HG03457 (cell line): ENCODE results near the gene TSEN15.

Experiments used
- ATAC-seq: cut with Tn5 transposase; IDR thresholded peaks from one replicate; pipeline ENCODE4 v1.9.1; 2021; ENCODE audit warnings: moderate number of reproducible peaks; ENCODE audit not compliant: unreplicated experiment

Gene TSEN15

DNA sequence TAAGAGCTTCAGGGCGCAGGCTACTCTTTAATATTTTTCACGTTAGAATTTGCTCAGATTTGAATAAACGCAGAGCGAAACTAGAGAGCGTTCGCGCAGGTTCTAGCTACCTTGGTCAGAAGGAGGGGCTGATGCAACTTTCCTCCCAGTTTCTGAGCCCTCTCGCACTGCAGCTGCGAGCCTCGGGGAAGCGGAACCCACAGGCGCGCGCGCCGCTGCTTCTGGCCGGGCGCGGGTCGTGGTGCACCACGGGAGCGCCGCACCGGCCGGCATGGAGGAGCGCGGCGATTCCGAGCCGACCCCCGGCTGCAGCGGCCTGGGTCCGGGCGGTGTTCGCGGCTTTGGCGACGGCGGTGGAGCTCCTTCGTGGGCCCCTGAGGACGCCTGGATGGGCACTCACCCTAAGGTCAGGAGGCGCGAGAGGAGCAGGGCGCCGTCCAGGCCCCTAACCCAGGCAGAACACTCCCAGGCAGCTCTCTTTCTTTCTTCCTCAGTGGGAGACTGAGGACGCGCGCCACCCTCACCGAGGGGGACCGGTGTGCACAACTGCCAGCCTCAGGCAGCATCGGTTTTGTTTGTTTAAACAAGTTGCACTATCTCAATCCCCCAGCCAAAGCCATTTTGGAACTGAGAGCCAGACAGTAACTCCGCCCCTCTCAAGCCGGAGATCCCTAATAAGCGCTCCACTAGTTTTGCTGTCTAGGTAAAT is at the start of gene TSEN15:
Gene TSEN15, plus strand, starts transcription at position 246 of the 709 bp plus-strand sequence. Its CDS starts 26 bp downstream, at position 272.
- ATAC-seq = peak; percentile 94

DNA sequence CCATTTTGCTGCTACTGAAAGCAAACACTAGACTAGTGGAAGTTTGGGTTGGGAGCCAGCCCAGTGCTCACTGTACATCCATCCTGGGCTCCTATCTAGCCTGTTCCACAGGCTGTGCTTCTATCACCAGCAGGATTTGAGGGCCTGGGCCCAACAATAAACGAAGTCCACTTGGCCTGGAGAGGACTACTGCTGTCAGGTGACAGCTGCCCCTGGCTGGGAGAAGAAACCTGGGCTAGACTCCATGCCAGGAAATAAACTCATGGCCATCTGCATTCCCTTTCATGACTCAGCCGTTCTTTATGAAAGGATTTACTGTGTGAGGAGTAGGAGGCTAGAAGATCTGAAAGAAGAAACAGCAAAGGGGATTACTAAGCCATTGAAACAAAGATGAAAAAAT is 49.5 kb upstream of the TSEN15 start:
- ATAC-seq = no peak

GRCh38 chr1:184004935-184005334 is 46.6 kb upstream of the TSEN15 start:
- ATAC-seq = no peak

- ATAC-seq = no peak
These were observed 46.0 kb upstream of the TSEN15 start for GRCh38 chr1:184005506-184005905.

DNA sequence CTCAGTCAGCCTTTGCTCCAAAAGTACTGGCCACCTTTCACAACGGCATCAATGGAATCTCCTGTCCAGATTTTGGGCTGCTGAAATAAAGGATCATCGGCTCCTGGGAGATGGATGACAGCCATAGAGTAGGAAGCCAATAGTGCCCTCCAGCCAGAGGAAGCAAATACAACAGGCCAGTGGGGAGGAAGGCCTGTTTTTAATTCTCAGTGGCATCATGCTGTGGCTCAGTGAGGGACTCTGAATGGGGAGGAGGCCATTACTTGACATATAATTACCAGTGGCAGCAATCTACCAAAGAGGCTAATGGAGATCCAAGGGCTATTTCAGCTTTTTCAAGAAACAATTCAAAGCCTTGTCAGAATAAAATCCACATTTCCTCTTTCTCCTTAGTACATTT is 40.7 kb upstream of the TSEN15 start:
- no peak for ATAC-seq

DNA sequence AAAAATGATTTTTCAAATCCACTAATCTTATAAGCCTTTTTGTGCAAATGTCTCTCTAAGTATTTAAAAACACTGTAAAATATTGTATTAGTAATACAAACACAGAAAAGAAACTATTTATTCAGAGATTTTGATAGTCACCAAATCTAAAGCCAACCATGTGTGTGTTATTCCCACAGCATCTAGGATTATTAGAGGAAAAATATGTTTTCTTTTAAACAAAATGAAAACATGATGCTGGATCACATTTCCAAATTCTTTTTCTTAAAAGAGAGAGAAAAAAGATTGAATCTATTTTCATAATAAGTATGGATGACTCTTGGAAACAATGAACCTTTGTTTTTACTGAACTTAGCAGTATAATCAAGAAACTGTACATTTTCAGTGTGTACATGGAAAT is 39.3 kb upstream of the TSEN15 start:
- no peak for ATAC-seq

GRCh38 chr1:184014271-184014670 is 37.3 kb upstream of the TSEN15 start:
- no peak for ATAC-seq

- no peak for ATAC-seq
These were observed 35.4 kb upstream of the TSEN15 start for GRCh38 chr1:184016169-184016568.

DNA sequence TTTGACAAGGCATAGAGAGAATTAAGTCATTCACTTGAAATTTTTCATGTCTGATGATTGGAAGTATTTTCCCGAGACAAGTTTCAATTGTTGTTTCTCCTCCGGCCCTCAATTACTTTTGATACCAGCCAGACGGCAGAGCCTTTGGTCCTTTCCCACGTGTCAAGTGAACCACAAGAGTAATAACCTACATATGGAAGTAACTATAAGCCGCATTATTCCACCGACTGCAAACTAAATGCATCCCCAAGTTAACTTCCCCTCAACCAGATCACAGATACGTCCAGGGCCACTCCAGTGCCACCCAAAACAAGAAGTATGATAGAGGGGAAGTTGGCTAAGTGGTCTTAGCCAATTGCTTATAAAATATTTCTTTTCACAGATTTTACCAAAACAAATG is 34.2 kb upstream of the TSEN15 start:
- no peak for ATAC-seq

- ATAC-seq = no peak
These were observed 32.9 kb upstream of the TSEN15 start for GRCh38 chr1:184018622-184019021.

DNA sequence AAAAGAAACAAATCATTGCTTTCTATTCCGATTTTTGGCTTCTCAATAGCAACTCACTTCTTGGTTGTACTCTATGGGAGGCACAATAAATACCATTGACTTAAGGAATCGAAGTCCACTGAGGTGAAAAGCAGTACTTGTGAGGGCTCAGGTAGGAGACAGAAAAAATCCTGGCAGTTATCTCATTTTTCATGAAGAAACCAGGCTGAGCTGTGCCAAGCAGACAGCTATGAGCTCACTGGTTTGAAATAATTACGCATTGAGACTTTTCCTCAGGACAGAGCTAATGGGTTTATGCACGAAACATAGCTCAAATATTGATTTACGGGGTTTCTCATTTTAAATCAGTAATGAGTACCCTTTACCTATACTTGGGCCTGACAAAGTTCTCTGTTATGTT is 32.5 kb upstream of the TSEN15 start:
- no peak for ATAC-seq

- ATAC-seq = no peak
These were observed 32.0 kb upstream of the TSEN15 start for GRCh38 chr1:184019506-184019905.

DNA sequence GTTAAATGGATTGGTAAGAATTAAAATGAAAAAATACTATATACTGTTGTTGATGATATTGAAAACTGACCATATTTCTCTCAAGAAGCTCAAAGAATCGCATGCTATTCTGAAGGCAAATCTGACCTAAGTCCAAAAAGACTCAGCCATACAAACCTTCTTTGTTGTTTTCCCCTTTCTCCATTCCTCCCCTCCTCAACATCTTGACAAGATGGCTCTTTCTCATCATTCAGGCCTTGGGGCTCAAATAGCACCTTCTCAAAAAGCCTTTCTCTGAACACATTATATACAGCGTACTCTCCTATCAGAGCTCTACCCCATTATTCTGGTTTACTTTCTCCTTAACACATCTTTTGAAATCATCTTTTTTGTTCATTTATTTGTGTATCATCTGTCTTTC is 31.2 kb upstream of the TSEN15 start:
- no peak for ATAC-seq

- ATAC-seq = no peak
These were observed 30.7 kb upstream of the TSEN15 start for GRCh38 chr1:184020855-184021254.

- no peak for ATAC-seq
These were observed 29.8 kb upstream of the TSEN15 start for GRCh38 chr1:184021728-184022127.

DNA sequence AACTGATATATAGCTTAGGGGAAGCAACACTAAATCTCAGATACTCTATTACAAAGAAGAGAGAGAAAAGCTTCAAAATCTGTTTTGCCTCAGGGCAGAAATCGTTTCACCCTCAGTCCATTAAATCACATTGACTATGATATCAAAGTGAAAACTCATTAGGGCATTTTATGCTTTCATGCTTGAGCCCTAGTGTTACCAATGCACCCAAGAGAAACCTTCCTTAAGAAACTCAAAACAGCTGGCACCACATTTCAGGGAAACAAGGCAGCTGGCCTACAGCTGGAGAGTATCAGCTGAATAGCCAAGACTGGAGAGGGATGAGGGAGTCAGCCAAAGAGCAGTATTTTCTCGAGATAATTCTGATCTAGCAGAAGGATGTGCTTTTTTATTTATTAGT is 28.9 kb upstream of the TSEN15 start:
- ATAC-seq = no peak

GRCh38 chr1:184023171-184023570 is 28.4 kb upstream of the TSEN15 start:
- no peak for ATAC-seq

DNA sequence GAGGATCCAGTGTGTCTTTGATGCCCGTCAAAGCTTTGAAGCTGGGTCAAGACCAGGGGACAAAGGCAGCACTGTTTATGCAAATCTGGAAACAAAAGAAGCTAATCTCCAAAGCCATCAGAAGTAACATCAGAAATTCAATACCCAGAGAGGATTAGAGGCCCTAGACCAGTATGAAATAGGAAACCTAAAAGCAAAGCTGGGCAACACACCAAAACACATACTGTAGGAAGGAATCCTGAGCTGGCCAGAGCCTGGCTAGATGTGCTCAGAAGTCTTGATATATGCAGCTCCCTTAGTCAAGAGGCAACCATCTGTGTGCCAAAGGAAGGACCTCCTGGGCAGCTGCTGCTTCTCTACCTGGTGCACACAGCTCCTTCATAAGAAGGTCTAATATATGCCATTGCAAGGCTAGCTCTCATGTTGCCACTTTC is 26.3 kb upstream of the TSEN15 start:
- ATAC-seq = no peak

DNA sequence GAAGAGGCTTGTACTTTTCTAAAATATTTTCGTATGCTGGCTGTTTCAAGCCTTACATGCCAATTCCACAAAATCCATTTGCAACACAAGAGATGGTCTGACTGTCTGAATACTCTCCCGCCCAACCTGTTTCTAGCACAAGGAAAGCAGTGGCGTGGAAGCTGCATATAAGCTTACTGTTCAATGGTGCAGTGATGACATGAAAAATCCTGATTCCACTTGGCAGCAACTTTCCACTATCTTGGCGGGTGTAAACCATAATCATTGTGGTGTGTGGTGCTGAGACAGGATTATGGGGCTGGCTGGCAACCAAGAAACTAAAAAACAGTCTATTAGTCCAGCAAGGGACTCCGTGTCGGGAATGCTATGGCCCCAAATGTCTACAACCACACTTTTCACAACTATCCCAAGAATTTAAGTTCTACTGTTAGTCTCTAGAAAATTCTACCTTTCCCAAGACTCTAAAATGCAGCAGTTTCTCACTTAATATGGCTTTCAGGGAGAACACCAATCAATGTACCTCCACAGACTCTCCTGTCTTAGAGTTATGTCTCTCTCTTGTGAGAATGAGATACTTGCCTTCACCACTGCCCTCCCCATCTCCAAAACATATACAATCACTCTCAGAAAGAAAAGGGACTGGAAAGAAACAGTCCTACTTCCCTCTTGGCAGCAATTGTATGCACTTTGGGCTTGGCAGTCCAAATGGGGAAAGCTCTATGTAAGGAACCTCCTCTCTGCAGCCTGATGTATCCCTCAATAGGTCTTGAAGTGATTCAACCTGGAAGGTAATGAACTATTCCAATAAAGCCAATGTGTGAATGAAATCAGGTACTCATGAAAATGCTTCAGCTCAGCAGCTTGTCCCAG is 23.5 kb upstream of the TSEN15 start:
- no peak for ATAC-seq

DNA sequence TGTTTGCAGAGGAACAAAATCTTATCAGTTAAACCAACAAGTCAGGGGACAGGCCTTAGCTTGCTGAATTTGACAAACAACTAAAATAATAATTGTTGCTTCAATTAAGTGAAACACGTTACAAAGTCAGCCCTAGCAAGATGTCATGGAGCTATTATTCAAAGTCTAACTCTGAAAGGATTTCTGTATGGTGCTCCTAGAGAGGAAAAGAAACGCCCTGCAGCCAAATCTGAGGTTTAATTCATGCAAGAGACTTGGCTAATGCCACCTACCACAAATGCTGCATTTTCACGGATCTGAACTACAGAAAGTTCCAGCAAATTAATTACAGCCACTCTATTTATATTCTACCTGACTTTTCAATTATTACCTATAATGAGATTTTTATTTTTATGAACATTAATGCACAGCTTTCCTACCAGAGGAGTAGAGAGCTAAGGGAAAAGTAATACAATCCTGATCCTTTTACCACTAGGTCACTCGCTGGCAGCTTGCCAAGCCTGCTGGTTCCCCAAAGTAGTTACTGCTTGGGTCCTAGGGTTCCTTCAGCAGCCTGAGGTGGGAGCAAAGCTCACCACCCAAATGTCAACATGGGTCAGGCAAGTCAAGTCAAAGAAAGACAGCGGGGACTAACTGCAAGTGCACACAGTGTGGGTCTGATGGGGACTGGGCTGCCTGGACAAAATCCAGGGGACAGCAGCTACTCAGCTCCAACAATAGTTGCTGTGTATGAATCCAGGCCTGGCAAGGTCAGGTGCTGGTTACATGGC is 22.5 kb upstream of the TSEN15 start:
- no peak for ATAC-seq

DNA sequence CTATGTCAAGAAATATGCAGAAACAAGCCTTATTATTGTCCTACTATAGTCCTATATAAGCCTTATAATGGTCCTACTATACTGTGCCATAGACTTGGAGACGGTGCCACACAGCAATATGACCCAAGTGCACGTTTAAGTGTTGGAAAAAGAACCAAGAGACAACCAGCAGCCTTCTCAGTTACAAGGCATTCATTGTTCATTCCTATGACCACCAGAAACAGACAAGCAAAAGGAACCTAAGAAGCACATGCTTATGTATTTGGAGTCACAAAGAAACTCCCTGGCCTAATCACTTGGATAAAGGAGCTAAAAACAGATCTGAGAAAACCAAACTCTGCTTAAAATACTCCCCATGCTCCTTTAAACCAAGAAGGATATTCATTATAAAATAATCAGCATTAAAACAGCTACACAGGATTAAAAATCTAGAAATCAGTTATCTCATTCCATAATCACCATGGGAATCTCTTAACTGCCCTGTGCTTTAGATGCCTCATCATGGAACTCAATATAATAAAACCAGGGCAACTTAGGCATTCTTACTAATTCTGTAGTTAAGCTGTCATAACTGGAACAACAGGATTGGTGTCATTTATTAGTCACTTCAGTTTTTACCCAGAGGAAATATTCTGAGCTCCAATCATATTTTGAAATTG is 21.0 kb upstream of the TSEN15 start:
- no peak for ATAC-seq
